HepG2 (cell line): ENCODE results near the gene TNFSF13. TPM values are rescaled to one million over a fixed set of nuclear protein-coding genes. Genes with fewer than 3 reads are reported as not detected.

Source experiments
- CREB1 ChIP-seq, 2 experiments: fragments of 450-650 bp in 1 of 2; IDR thresholded peaks; 2 replicates each; pipeline ENCODE4 v1.6.1; 2016 to 2017; ENCODE audit warnings: control low read depth in 1 of 2, mild to moderate bottlenecking in 1 of 2, missing compliant biosample characterization in 1 of 2, missing genetic modification characterization in 1 of 2
- HOXA9 ChIP-seq: sonication (generic); formaldehyde crosslinking; IDR thresholded peaks from 2 replicates; pipeline ENCODE4 v1.8.1; 2022; ENCODE audit warnings: missing genetic modification reagents, mild to moderate bottlenecking, moderate library complexity, borderline replicate concordance
- KDM5B ChIP-seq: sonication (generic); formaldehyde crosslinking; IDR thresholded peaks from 2 replicates; pipeline ENCODE4 v1.4.0; 2020; ENCODE audit warnings: missing genetic modification reagents, mild to moderate bottlenecking, borderline replicate concordance
- MEF2D ChIP-seq: sonication (generic); formaldehyde crosslinking; IDR thresholded peaks from 2 replicates; pipeline ENCODE4 v1.5.1; 2020; ENCODE audit warnings: mild to moderate bottlenecking, missing genetic modification reagents
- NFKB2 ChIP-seq: sonication (generic); formaldehyde crosslinking; IDR thresholded peaks from 2 replicates; pipeline ENCODE4 v1.4.0; 2020; ENCODE audit warnings: missing genetic modification reagents, borderline replicate concordance
- PAX8 ChIP-seq: sonication (generic); formaldehyde crosslinking; IDR thresholded peaks from 2 replicates; pipeline ENCODE4 v1.8.0; 2022; ENCODE audit warnings: mild to moderate bottlenecking, missing genetic modification reagents, borderline replicate concordance
- RXRB ChIP-seq: IDR thresholded peaks from 2 replicates; pipeline ENCODE4 v1.6.1; 2016; ENCODE audit warnings: borderline replicate concordance, missing genetic modification reagents, missing compliant biosample characterization
- SAFB2 ChIP-seq: sonication (generic); formaldehyde crosslinking; IDR thresholded peaks from 2 replicates; pipeline ENCODE4 v1.5.1; 2020; ENCODE audit warnings: missing genetic modification reagents, low read depth, mild to moderate bottlenecking, borderline replicate concordance
- SAP130 ChIP-seq: IDR thresholded peaks from 2 replicates; pipeline ENCODE4 v1.6.1; 2016; ENCODE audit warnings: low read depth
- SMYD3 ChIP-seq: sonication (generic); formaldehyde crosslinking; IDR thresholded peaks from 2 replicates; pipeline ENCODE4 v1.8.1; 2023; ENCODE audit warnings: mild to moderate bottlenecking, missing genetic modification reagents
- TBL1XR1 ChIP-seq: fragments of 150-350 bp; IDR thresholded peaks from 2 replicates; pipeline ENCODE4 v1.6.1; 2014; ENCODE audit warnings: borderline replicate concordance, low read length; ENCODE audit not compliant: partially characterized antibody
- TCF12 ChIP-seq, 2 experiments: fragments of 450-650 bp in 1 of 2; sonication (generic) in 1 of 2; formaldehyde crosslinking in 1 of 2; IDR thresholded peaks; 2 replicates each; pipeline versions ENCODE4 v1.6.1 to v1.8.0; 2017 to 2022; ENCODE audit warnings: antibody characterized with exemption in 1 of 2, mild to moderate bottlenecking in 1 of 2, missing genetic modification reagents in 1 of 2, moderate library complexity in 1 of 2
- THAP11 ChIP-seq: IDR thresholded peaks from 2 replicates; pipeline ENCODE4 v1.6.1; 2016; ENCODE audit warnings: missing biosample characterization, missing genetic modification reagents
- ZFP36L1 ChIP-seq: sonication (generic); formaldehyde crosslinking; IDR thresholded peaks from 2 replicates; pipeline ENCODE4 v1.8.0; 2022; ENCODE audit warnings: mild to moderate bottlenecking, missing genetic modification reagents, moderate library complexity
- ZNF205 ChIP-seq: IDR thresholded peaks from 2 replicates; pipeline ENCODE4 v1.6.1; 2018; ENCODE audit warnings: missing biosample characterization, missing genetic modification reagents
- ZNF333 ChIP-seq: sonication (generic); formaldehyde crosslinking; IDR thresholded peaks from 2 replicates; pipeline ENCODE4 v1.4.0; 2020; ENCODE audit warnings: mild to moderate bottlenecking, missing genetic modification reagents, borderline replicate concordance
- ZNF343 ChIP-seq: sonication (generic); formaldehyde crosslinking; IDR thresholded peaks from 2 replicates; pipeline ENCODE4 v1.4.0; 2020; ENCODE audit warnings: mild to moderate bottlenecking, missing genetic modification reagents
- ZNF615 ChIP-seq: sonication (generic); formaldehyde crosslinking; IDR thresholded peaks from 2 replicates; pipeline ENCODE4 v1.5.0; 2020; ENCODE audit warnings: mild to moderate bottlenecking, missing genetic modification reagents, borderline replicate concordance
- ZNF709 ChIP-seq: sonication (generic); formaldehyde crosslinking; IDR thresholded peaks from 2 replicates; pipeline ENCODE4 v1.5.0; 2020; ENCODE audit warnings: mild to moderate bottlenecking, missing genetic modification reagents
- ZNF777 ChIP-seq: sonication (generic); formaldehyde crosslinking; IDR thresholded peaks from 2 replicates; pipeline ENCODE4 v1.4.0; 2020; ENCODE audit warnings: missing genetic modification reagents
- ZNF781 ChIP-seq: sonication (generic); formaldehyde crosslinking; IDR thresholded peaks from 2 replicates; pipeline ENCODE4 v1.5.1; 2020; ENCODE audit warnings: borderline replicate concordance, mild to moderate bottlenecking, missing genetic modification reagents; ENCODE audit errors: not compliant biosample characterization
- polyA plus RNA-seq, 8 experiments: library from polyadenylated mRNA; depleted of rRNA in 3 of 8; stranded (reverse) in 7 of 8; unstranded in 1 of 8; fragments of >200 nt; fragmentation: Illumina TruSeq in 4 of 8; extraction: Trizol in 4 of 8; gene quantifications; 2 replicates each; pipeline versions ENCODE4 v1.2.1 to v1.2.3, GENCODE V29; 2011 to 2016; ENCODE audit warnings: low read depth in 4 of 8, missing spikeins in 1 of 8, mixed read lengths in 1 of 8; ENCODE audit not compliant: insufficient read depth in 1 of 8
- total RNA-seq, 5 experiments: library from RNA; depleted of rRNA; stranded (reverse); fragments of >200 nt; fragmentation: Illumina TruSeq; extraction: Trizol; gene quantifications; 2 replicates each; pipeline ENCODE4 v1.2.3, GENCODE V29; 2016; ENCODE audit warnings: low read depth in 1 of 5
- TF ChIP-seq, protein P1 (sequence below), 2 experiments: fragments of 450-650 bp in 1 of 2; sonication (generic) in 1 of 2; formaldehyde crosslinking; IDR thresholded peaks; 2 replicates each; pipeline versions ENCODE4 v1.5.0 to v1.8.0; 2020 to 2022; ENCODE audit warnings: mild to moderate bottlenecking in 1 of 2, missing genetic modification reagents in 1 of 2
- TF ChIP-seq, protein P2 (sequence below): IDR thresholded peaks from 2 replicates; pipeline ENCODE4 v1.6.1; 2016; ENCODE audit warnings: mild to moderate bottlenecking
- TF ChIP-seq, protein P3 (sequence below): IDR thresholded peaks from 2 replicates; pipeline ENCODE4 v1.6.1; 2012; ENCODE audit warnings: inconsistent platforms
- TF ChIP-seq, protein P4 (sequence below): sonication (generic); formaldehyde crosslinking; IDR thresholded peaks from 2 replicates; pipeline ENCODE4 v1.5.1; 2020; ENCODE audit warnings: missing genetic modification reagents, mild to moderate bottlenecking, borderline replicate concordance

The TNFSF13 gene
- total and polyA plus RNA-seq, 2 of the 13 experiments (the other 11 are each of a cell fraction or from before 2014, with no cell fraction given) = 2.5 to 3.3 TPM

DNA sequence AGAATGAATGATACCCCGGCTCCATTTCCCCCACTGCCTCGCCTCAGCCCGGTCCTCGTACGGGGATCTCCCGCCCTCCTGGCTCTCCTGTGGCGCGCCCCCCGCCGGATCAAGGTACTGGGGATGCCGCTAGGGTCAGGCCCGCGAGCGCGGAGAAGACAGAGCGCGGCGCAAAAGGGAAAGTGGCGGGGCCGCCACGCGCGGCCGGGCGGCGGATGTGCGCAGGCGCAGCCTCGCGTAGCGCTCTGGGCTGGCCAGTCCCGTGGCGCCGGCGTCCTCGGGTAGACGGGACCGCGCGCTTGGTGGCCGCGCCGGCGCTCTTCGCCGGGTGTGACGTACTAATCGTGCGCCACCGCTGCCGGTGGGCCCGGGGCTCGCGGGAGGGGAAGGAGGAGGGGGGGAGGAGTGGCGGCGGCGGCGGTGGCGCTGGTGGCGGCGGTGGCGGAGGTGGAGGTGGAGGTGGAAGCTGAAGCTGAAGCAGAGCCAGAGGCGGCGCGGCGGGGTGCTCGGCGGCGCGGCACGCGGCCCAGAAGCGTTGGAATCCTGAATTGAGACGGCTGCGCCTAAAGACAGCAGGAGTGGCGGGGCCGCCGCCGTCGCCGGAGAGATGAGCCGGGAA is 3.1 kb downstream of the TNFSF13 start, which contains the start of gene SENP3 (continued):
- TF ChIP-seq, protein P1, sequence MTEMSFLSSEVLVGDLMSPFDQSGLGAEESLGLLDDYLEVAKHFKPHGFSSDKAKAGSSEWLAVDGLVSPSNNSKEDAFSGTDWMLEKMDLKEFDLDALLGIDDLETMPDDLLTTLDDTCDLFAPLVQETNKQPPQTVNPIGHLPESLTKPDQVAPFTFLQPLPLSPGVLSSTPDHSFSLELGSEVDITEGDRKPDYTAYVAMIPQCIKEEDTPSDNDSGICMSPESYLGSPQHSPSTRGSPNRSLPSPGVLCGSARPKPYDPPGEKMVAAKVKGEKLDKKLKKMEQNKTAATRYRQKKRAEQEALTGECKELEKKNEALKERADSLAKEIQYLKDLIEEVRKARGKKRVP (CRISPR knock-in tag; IDR thresholded peaks at IDR 0.05) = 0 out of 4 replicates have a peak, but pooled peaks of 1 of the 2 experiments have one; percentile 30
- TF ChIP-seq SAP130 (CRISPR knock-in tag) = peak; percentile 86
- TF ChIP-seq CREB1 (IDR thresholded peaks at IDR 0.05) = peak; percentile 90
- TF ChIP-seq CREB1 (CRISPR knock-in tag; IDR thresholded peaks at IDR 0.05) = peak; percentile 92
- no peak for TF ChIP-seq PAX8 (CRISPR knock-in tag)
- peak; percentile 87 for TF ChIP-seq THAP11 (CRISPR knock-in tag)
- TF ChIP-seq SMYD3 (CRISPR knock-in tag) = no peak
- 0 out of 2 replicates have a peak, but pooled peaks have one; percentile 13 for TF ChIP-seq ZFP36L1 (CRISPR knock-in tag)
- TF ChIP-seq NFKB2 (CRISPR knock-in tag) = peak; percentile 14; the same call in 1 of the 2 replicates
- no peak for TF ChIP-seq ZNF205 (CRISPR knock-in tag)
- TF ChIP-seq ZNF777 (CRISPR knock-in tag) = peak; percentile 45; the same call in 1 of the 2 replicates
- 0 out of 2 replicates have a peak, but pooled peaks have one; percentile 40 for TF ChIP-seq ZNF343 (CRISPR knock-in tag)
- no peak for TF ChIP-seq TCF12 (IDR thresholded peaks at IDR 0.05)
- TF ChIP-seq TCF12 (CRISPR knock-in tag; IDR thresholded peaks at IDR 0.05) = 0 out of 2 replicates have a peak, but pooled peaks have one; percentile 65
- TF ChIP-seq TBL1XR1 = no peak
- TF ChIP-seq RXRB (CRISPR knock-in tag) = 0 out of 2 replicates have a peak, but pooled peaks have one; percentile 8
- TF ChIP-seq, protein P2, sequence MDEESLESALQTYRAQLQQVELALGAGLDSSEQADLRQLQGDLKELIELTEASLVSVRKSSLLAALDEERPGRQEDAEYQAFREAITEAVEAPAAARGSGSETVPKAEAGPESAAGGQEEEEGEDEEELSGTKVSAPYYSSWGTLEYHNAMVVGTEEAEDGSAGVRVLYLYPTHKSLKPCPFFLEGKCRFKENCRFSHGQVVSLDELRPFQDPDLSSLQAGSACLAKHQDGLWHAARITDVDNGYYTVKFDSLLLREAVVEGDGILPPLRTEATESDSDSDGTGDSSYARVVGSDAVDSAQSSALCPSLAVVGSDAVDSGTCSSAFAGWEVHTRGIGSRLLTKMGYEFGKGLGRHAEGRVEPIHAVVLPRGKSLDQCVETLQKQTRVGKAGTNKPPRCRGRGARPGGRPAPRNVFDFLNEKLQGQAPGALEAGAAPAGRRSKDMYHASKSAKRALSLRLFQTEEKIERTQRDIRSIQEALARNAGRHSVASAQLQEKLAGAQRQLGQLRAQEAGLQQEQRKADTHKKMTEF (CRISPR knock-in tag) = 0 out of 2 replicates have a peak, but pooled peaks have one; percentile 62
- TF ChIP-seq SAFB2 (CRISPR knock-in tag) = no peak
- 0 out of 2 replicates have a peak, but pooled peaks have one; percentile 3 for TF ChIP-seq MEF2D
- TF ChIP-seq, protein P3, sequence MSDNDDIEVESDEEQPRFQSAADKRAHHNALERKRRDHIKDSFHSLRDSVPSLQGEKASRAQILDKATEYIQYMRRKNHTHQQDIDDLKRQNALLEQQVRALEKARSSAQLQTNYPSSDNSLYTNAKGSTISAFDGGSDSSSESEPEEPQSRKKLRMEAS = peak; percentile 55; the same call in 1 of the 2 replicates
- TF ChIP-seq HOXA9 = no peak
- no peak; the same call in 1 of the 2 replicates for TF ChIP-seq ZNF709 (CRISPR knock-in tag)
- TF ChIP-seq ZNF615 (CRISPR knock-in tag) = no peak
- no peak for TF ChIP-seq ZNF781 (CRISPR knock-in tag)
- TF ChIP-seq, protein P4, sequence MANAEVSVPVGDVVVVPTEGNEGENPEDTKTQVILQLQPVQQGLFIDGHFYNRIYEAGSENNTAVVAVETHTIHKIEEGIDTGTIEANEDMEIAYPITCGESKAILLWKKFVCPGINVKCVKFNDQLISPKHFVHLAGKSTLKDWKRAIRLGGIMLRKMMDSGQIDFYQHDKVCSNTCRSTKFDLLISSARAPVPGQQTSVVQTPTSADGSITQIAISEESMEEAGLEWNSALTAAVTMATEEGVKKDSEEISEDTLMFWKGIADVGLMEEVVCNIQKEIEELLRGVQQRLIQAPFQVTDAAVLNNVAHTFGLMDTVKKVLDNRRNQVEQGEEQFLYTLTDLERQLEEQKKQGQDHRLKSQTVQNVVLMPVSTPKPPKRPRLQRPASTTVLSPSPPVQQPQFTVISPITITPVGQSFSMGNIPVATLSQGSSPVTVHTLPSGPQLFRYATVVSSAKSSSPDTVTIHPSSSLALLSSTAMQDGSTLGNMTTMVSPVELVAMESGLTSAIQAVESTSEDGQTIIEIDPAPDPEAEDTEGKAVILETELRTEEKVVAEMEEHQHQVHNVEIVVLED = peak; percentile 77; the same call in 1 of the 2 replicates
- peak; percentile 46; the same call in 1 of the 2 replicates for TF ChIP-seq ZNF333 (CRISPR knock-in tag)
- peak; percentile 88 for TF ChIP-seq KDM5B (CRISPR knock-in tag)
